OCI-LY1 (cell line): ENCODE data around the gene QRSL1.

Source experiments
- H2AFZ ChIP-seq: fragments of 200-600 bp; sonication (generic), shearing (Covaris generic); 2 replicates; pipeline ENCODE4 v1.6.0; 2014; ENCODE audit warnings: antibody characterized with exemption, mild to moderate bottlenecking, low read length
- H3F3A ChIP-seq: fragments of 200-600 bp; sonication (generic), shearing (Covaris generic); 2 replicates; pipeline ENCODE4 v1.6.0; 2014; ENCODE audit warnings: mild to moderate bottlenecking, antibody characterized with exemption, low read length, moderate library complexity; ENCODE audit not compliant: insufficient read depth
- H3K27ac ChIP-seq: fragments of 200-600 bp; sonication (generic); 2 replicates; pipeline ENCODE4 v1.5.1; 2014; ENCODE audit warnings: low read length, mixed run types, mild to moderate bottlenecking, low read depth; ENCODE audit not compliant: poor library complexity, severe bottlenecking
- H3K27me3 ChIP-seq: fragments of 200-600 bp; sonication (generic); 2 replicates; pipeline ENCODE4 v1.6.0; 2014; ENCODE audit warnings: antibody characterized with exemption, mild to moderate bottlenecking, low read length, moderate library complexity; ENCODE audit not compliant: insufficient read depth
- H3K36me3 ChIP-seq: fragments of 200-600 bp; sonication (generic); 2 replicates; pipeline ENCODE4 v1.6.1; 2014; ENCODE audit warnings: mild to moderate bottlenecking, antibody characterized with exemption, low read length, moderate library complexity, mixed read lengths; ENCODE audit not compliant: insufficient read depth
- H3K4me1 ChIP-seq: fragments of 200-600 bp; sonication (generic); 2 replicates; pipeline ENCODE4 v1.5.1; 2014; ENCODE audit warnings: mild to moderate bottlenecking, low read length, moderate library complexity; ENCODE audit not compliant: insufficient read depth, severe bottlenecking
- H3K4me2 ChIP-seq: fragments of 200-600 bp; sonication (generic), shearing (Covaris generic); 2 replicates; pipeline ENCODE4 v1.6.1; 2014; ENCODE audit warnings: low read length
- H3K4me3 ChIP-seq: fragments of 200-600 bp; sonication (generic); 2 replicates; pipeline ENCODE4 v1.5.1; 2014; ENCODE audit warnings: low read length, low read depth, mild to moderate bottlenecking, mixed read lengths; ENCODE audit not compliant: poor library complexity, severe bottlenecking
- H3K79me2 ChIP-seq: fragments of 200-600 bp; shearing (Covaris generic); 2 replicates; pipeline ENCODE4 v1.6.1; 2016; ENCODE audit warnings: mixed run types, low read length, mixed read lengths; ENCODE audit not compliant: insufficient read depth
- H3K9ac ChIP-seq: fragments of 200-600 bp; sonication (generic), shearing (Covaris generic); 2 replicates; pipeline ENCODE4 v1.6.1; 2014; ENCODE audit warnings: mild to moderate bottlenecking, low read length, mixed read lengths
- H3K9me2 ChIP-seq: fragments of 200-600 bp; sonication (generic), shearing (Covaris generic); 2 replicates; pipeline ENCODE4 v1.6.1; 2014; ENCODE audit warnings: low read depth, mild to moderate bottlenecking, low read length, mixed read lengths
- H3K9me3 ChIP-seq: fragments of 200-600 bp; shearing (Covaris generic); 2 replicates; pipeline ENCODE4 v1.6.1; 2014; ENCODE audit warnings: low read length, mixed read lengths
- H4K20me1 ChIP-seq: fragments of 200-600 bp; sonication (generic), shearing (Covaris generic); 2 replicates; pipeline ENCODE4 v1.6.0; 2016; ENCODE audit warnings: mild to moderate bottlenecking, low read length; ENCODE audit not compliant: insufficient read depth
- EZH2 ChIP-seq: fragments of 200-600 bp; sonication (generic), shearing (Covaris generic); IDR thresholded peaks from 2 replicates; pipeline ENCODE4 v1.8.0; 2017; ENCODE audit warnings: borderline replicate concordance, mixed run types, mild to moderate bottlenecking, antibody characterized with exemption, low read length, moderate library complexity, mixed read lengths
- TF ChIP-seq, protein P1 (sequence below): fragments of 200-600 bp; sonication (generic), shearing (Covaris generic); IDR thresholded peaks from 2 replicates; pipeline ENCODE4 v1.5.1; 2017; ENCODE audit warnings: mild to moderate bottlenecking, antibody characterized with exemption, low read length, moderate library complexity, mixed read lengths

The QRSL1 gene

DNA sequence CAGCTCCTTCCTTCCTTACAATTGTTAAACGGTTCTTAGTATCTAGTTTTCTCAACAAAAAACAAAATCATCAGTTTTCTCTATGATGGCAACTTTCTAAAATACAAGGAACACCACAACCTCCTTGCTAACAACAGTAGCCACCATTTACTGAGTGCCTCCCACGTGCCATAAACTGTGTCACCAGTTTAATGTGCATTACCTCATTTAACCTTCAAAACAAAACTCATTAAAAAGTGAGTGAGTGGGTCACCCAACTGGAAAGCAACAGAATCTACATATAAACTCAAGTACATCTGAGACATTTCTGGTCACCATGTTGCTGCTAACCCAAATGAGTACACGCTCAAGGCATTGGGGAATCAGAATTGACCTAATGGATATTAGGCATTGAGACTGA is 11.1 kb upstream of the QRSL1 start:
- no peak for TF ChIP-seq EZH2
- TF ChIP-seq, protein P1, sequence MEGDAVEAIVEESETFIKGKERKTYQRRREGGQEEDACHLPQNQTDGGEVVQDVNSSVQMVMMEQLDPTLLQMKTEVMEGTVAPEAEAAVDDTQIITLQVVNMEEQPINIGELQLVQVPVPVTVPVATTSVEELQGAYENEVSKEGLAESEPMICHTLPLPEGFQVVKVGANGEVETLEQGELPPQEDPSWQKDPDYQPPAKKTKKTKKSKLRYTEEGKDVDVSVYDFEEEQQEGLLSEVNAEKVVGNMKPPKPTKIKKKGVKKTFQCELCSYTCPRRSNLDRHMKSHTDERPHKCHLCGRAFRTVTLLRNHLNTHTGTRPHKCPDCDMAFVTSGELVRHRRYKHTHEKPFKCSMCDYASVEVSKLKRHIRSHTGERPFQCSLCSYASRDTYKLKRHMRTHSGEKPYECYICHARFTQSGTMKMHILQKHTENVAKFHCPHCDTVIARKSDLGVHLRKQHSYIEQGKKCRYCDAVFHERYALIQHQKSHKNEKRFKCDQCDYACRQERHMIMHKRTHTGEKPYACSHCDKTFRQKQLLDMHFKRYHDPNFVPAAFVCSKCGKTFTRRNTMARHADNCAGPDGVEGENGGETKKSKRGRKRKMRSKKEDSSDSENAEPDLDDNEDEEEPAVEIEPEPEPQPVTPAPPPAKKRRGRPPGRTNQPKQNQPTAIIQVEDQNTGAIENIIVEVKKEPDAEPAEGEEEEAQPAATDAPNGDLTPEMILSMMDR: no peak
- peak overlapping the region; percentile 92 for H3K27ac ChIP-seq
- H3K36me3 ChIP-seq: peaks cover 65% of the 10 kb centered on the region
- no peaks in the 10 kb centered on the region for H3K79me2 ChIP-seq
- H3K9me2 ChIP-seq: no peaks in the 10 kb centered on the region
- H4K20me1 ChIP-seq: no peaks in the 10 kb centered on the region
- peaks cover 61% of the 10 kb centered on the region for H3K4me1 ChIP-seq
- H3K9me3 ChIP-seq: 0 out of 2 replicates have a peak, but pooled peaks cover 3% of the 10 kb centered on the region
- no peak overlapping the region for H2AFZ ChIP-seq
- no peak overlapping the region for H3K4me3 ChIP-seq
- H3K4me2 ChIP-seq: no peak overlapping the region
- no peaks in the 10 kb centered on the region for H3K27me3 ChIP-seq
- H3F3A ChIP-seq: 0 out of 2 replicates have a peak, but pooled peaks cover 7% of the 10 kb centered on the region
- no peak overlapping the region for H3K9ac ChIP-seq

DNA sequence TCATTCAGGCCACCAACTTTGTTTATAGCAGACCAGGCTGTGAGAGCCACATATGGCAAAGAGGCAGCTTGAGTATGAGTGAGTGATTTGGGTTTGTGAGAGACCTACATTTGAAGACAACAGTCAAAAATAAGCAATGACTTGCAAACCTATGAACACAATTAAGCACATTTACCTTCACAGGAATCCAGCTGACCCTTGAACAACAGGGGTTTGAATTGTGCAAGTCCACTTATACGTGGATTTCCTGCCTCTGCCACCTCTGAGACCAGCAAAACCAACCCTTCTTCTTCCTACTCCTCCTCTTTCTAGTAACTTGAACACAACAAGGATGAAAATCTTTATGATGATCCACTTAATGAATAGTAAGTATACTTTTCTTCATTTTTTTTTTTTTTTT is 10.2 kb upstream of the QRSL1 start:
- Histone ChIP-seq H3K27ac (peak overlapping the region; percentile 92), H4K20me1 (no peaks in the 10 kb centered on the region), H3K79me2 (no peaks in the 10 kb centered on the region), H3K36me3 (peaks cover 67% of the 10 kb centered on the region), H3K4me1 (peaks cover 52% of the 10 kb centered on the region), H3K9ac (no peak overlapping the region), H2AFZ (no peak overlapping the region), H3F3A (0 out of 2 replicates have a peak, but pooled peaks cover 7% of the 10 kb centered on the region), H3K4me3 (no peak overlapping the region), H3K27me3 (no peaks in the 10 kb centered on the region), H3K9me3 (0 out of 2 replicates have a peak, but pooled peaks cover 3% of the 10 kb centered on the region), H3K9me2 (no peaks in the 10 kb centered on the region), H3K4me2 (no peak overlapping the region)
- TF ChIP-seq, protein P1: no peak
- TF ChIP-seq EZH2: no peak

DNA sequence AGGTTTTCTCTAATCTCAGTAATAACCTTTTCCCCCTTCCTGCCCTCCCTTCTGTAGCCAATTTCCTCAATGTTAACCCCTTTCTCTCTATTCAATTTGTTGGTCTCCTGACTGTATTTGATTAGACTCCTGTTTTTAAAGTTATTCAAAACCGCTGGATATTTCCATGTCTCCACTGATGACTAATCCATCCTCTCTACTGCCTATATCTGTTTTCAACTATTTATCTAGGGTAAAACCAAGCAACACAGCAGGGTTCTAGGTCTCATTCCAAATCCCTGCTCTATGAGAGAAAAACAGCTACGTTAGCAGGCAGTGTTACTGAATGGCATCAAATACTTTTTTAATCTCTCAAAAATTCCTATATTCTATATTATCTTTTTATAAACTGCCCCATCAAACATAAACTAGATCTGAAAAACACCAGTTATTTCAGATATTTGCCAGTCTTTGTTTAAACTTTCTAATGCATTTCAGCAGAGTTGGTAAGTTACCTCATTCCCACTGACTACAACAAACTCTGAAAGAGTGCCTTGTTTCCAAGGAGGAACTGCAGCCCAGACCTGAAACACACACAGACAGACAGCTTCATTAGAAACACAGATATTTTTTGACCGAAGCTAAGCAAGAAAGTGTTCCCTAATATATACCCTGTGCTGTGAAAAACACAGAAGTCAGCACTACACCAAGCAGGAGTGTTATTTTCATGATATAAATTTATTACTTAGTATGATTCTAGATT is 8.3 kb upstream of the QRSL1 start:
- Histone ChIP-seq H3K4me3 (no peak overlapping the region), H3F3A (0 out of 2 replicates have a peak, but pooled peaks cover 7% of the 10 kb centered on the region), H3K4me2 (no peak overlapping the region), H3K9me3 (0 out of 2 replicates have a peak, but pooled peaks cover 3% of the 10 kb centered on the region), H3K4me1 (peaks cover 45% of the 10 kb centered on the region), H2AFZ (no peak overlapping the region), H3K36me3 (peaks cover 63% of the 10 kb centered on the region), H3K27me3 (no peaks in the 10 kb centered on the region), H3K27ac (peak overlapping the region; percentile 14), H3K9me2 (no peaks in the 10 kb centered on the region), H3K9ac (no peak overlapping the region), H3K79me2 (peaks cover 1% of the 10 kb centered on the region; the same call in 1 of the 2 replicates), H4K20me1 (no peaks in the 10 kb centered on the region)
- TF ChIP-seq, protein P1: no peak
